Keratinocyte (primary cell): ENCODE measurements around the gene MOSMO. TPM values are rescaled to one million over a fixed set of nuclear protein-coding genes. Genes with fewer than 3 reads are reported as not detected.
A peak's percentile ranks its signal among the peaks of the same experiment; 100 is the strongest.

Experiments
- DNase-seq: peaks from one replicate; pipeline ENCODE4 v3.0.0-alpha.2; 2011; ENCODE audit warnings: low read depth, missing footprints, low spot score
- FAIRE-seq: peaks from 2 replicates; lab custom pipeline; 2011; peaks lifted over from hg19 to GRCh38; lab: Jason Lieb, UNC
- H2AFZ ChIP-seq: 2 replicates; pipeline ENCODE4 v1.6.0; 2012; ENCODE audit warnings: low read length, control low read depth, inconsistent platforms; ENCODE audit not compliant: control insufficient read depth
- H3K27ac ChIP-seq: 2 replicates; pipeline ENCODE4 v1.5.1; 2011; ENCODE audit warnings: low read length; ENCODE audit not compliant: control insufficient read depth, insufficient read depth
- H3K27me3 ChIP-seq: 3 replicates; pipeline ENCODE4 v1.6.0; 2011; ENCODE audit warnings: low read length; ENCODE audit not compliant: control insufficient read depth, insufficient read depth; ENCODE audit errors: extremely low read depth
- H3K36me3 ChIP-seq, 2 experiments: 2 replicates in 1 of 2; 3 replicates in 1 of 2; pipeline ENCODE4 v1.5.1; 2011; ENCODE audit warnings: low read length in 2 of 2, mild to moderate bottlenecking in 1 of 2; ENCODE audit not compliant: control insufficient read depth in 2 of 2, insufficient read depth in 2 of 2; ENCODE audit errors: extremely low read depth in 1 of 2
- H3K4me1 ChIP-seq: 3 replicates; pipeline ENCODE4 v1.5.1; 2011; ENCODE audit warnings: low read length; ENCODE audit not compliant: control insufficient read depth, insufficient read depth; ENCODE audit errors: extremely low read depth
- H3K4me2 ChIP-seq: 3 replicates; pipeline ENCODE4 v1.6.0; 2011; ENCODE audit warnings: low read depth, low read length; ENCODE audit not compliant: control insufficient read depth, insufficient read depth; ENCODE audit errors: extremely low read depth
- H3K4me3 ChIP-seq, 3 experiments: fragments of 200-600 bp in 1 of 3; sonication (generic) in 1 of 3; 2 replicates in 2 of 3; 3 replicates in 1 of 3; pipeline ENCODE4 v1.5.1; 2011 to 2016; ENCODE audit warnings: low read length in 3 of 3, mild to moderate bottlenecking in 3 of 3, control low read depth in 2 of 3, inconsistent platforms in 1 of 3, low read depth in 1 of 3, mixed read lengths in 1 of 3, mixed run types in 1 of 3, moderate library complexity in 1 of 3; ENCODE audit not compliant: control insufficient read depth in 2 of 3, insufficient read depth in 2 of 3; ENCODE audit errors: extremely low read depth in 1 of 3
- H3K79me2 ChIP-seq: 2 replicates; pipeline ENCODE4 v1.6.0; 2012; ENCODE audit warnings: low read length; ENCODE audit not compliant: control insufficient read depth, insufficient read depth
- H3K9ac ChIP-seq: 3 replicates; pipeline ENCODE4 v1.6.0; 2011; ENCODE audit warnings: low read length; ENCODE audit not compliant: control insufficient read depth, insufficient read depth; ENCODE audit errors: extremely low read depth
- H3K9me1 ChIP-seq: 3 replicates; pipeline ENCODE4 v1.6.0; 2011; ENCODE audit warnings: low read length; ENCODE audit not compliant: control insufficient read depth, insufficient read depth; ENCODE audit errors: extremely low read depth
- H3K9me3 ChIP-seq: 2 replicates; pipeline ENCODE4 v1.5.1; 2012; ENCODE audit warnings: low read depth, low read length; ENCODE audit not compliant: control insufficient read depth
- H4K20me1 ChIP-seq: 3 replicates; pipeline ENCODE4 v1.6.0; 2011; ENCODE audit warnings: low read length; ENCODE audit not compliant: control insufficient read depth, insufficient read depth; ENCODE audit errors: extremely low read depth
- CTCF ChIP-seq, 3 experiments: IDR thresholded peaks in 1 of 3; conservative IDR thresholded peaks in 1 of 3; optimal IDR thresholded peaks in 1 of 3; 2 replicates in 2 of 3; 3 replicates in 1 of 3; pipeline versions ENCODE3 to v1.5.1; 2011; ENCODE audit warnings: low read length in 3 of 3, mild to moderate bottlenecking in 3 of 3, moderate library complexity in 2 of 3, control low read depth in 1 of 3, inconsistent platforms in 1 of 3; ENCODE audit not compliant: insufficient read depth in 2 of 3; ENCODE audit errors: extremely low read depth in 1 of 3
- EZH2 ChIP-seq: IDR thresholded peaks from one replicate; pipeline ENCODE4 v1.6.1; 2012; ENCODE audit warnings: inconsistent platforms, mild to moderate bottlenecking, low read length, moderate library complexity
- dilution Hi-C: fragments of 300-500 bp; cut with MboI; formaldehyde crosslinking; loops from one replicate; pipeline ENCODE4 v1.7.0; 2020; ENCODE audit warnings: low sequenced_read_pairs; ENCODE audit not compliant: extremely low pct_ligation_motif_present
- polyA plus RNA-seq, 5 experiments: library from polyadenylated mRNA; depleted of rRNA in 3 of 5; stranded (reverse) in 3 of 5; stranded (forward) in 1 of 5; unstranded in 1 of 5; fragments of >200 nt; gene quantifications; 1 replicate in 1 of 5; 2 replicates in 3 of 5; 3 replicates in 1 of 5; pipeline versions ENCODE4 v1.2.1 to v1.2.3, GENCODE V29; 2011 to 2012; ENCODE audit warnings: missing spikeins in 2 of 5, low read depth in 1 of 5, low replicate concordance in 1 of 5

The MOSMO gene
- polyA plus RNA-seq, 1 donor (not counting 4 experiments of a cell fraction or from before 2014, with no cell fraction given) = 26.2 TPM

- Histone ChIP-seq H3K9me1 (no peaks in the 10 kb centered on the region), H3K9ac (no peak overlapping the region), H3K27me3 (no peaks in the 10 kb centered on the region), H3K4me2 (peak overlapping the region; percentile 12), H3K4me3 (no peak overlapping the region), H3K79me2 (peaks cover 67% of the 10 kb centered on the region), H3K27ac (peak overlapping the region; percentile 24), H3K36me3 (peaks cover 0 to 6% of the 10 kb centered on the region in 2 experiments), H3K9me3 (no peaks in the 10 kb centered on the region), H2AFZ (no peak overlapping the region), H4K20me1 (no peaks in the 10 kb centered on the region), H3K4me1 (peaks cover 22% of the 10 kb centered on the region)
- DNase-seq (no peak), FAIRE-seq (peak; percentile 5)
- TF ChIP-seq CTCF (optimal IDR thresholded peaks at IDR 0.05 in 1 of 3, IDR thresholded peaks at IDR 0.05 in 1 of 3, conservative IDR thresholded peaks at IDR 0.05 in 1 of 3; ENCODE audit: extremely low read depth in 1 of 3, insufficient read depth in 2 of 3, low read length in 3 of 3) = no peak
- TF ChIP-seq EZH2 = no peak
- dilution Hi-C loops = no loop called here
Observed at GRCh38 chr16:22050963-22051362, 43.1 kb downstream of the MOSMO start.

GRCh38 chr16:22052980-22053379, 45.1 kb downstream of the MOSMO start:
- Histone ChIP-seq H3K9me3 (no peaks in the 10 kb centered on the region), H4K20me1 (no peaks in the 10 kb centered on the region), H3K4me1 (peaks cover 20% of the 10 kb centered on the region), H3K79me2 (peaks cover 68% of the 10 kb centered on the region), H3K9ac (no peak overlapping the region), H2AFZ (no peak overlapping the region), H3K27me3 (no peaks in the 10 kb centered on the region), H3K9me1 (no peaks in the 10 kb centered on the region), H3K36me3 (peaks cover 1 to 6% of the 10 kb centered on the region in 2 experiments), H3K27ac (no peak overlapping the region), H3K4me2 (no peak overlapping the region), H3K4me3 (no peak overlapping the region)
- dilution Hi-C loops = no loop called here
- TF ChIP-seq CTCF (optimal IDR thresholded peaks at IDR 0.05 in 1 of 3, IDR thresholded peaks at IDR 0.05 in 1 of 3, conservative IDR thresholded peaks at IDR 0.05 in 1 of 3; ENCODE audit: extremely low read depth in 1 of 3, insufficient read depth in 2 of 3, low read length in 3 of 3) (no peak), EZH2 (no peak)
- DNase-seq (no peak), FAIRE-seq (no peak)
